NCI-H1417 (cell line): ENCODE data around the gene WDFY3.

Source experiments
- DNase-seq, 3 experiments: peaks; one replicate each; lab custom pipeline; 2025; lab: John Stamatoyannopoulos, UW

WDFY3 gene

DNA sequence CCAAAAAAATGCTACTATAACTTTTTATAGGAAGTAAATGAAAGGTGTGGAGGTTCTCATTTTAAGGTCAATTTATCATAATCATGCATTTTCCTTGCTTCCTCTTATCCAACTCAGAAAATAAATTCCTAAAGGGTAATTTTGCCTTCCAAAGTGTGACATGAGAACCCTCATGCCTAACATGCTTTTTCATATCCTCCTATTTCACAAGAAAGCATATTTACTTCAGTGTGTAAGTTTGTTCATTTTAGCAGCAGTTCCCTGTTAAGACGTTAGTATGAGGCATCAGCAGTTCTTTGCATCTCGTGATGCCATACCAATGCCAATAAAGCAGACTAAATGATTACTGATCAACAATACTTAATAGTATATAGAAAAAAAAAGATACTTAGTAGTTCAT, 18.4 kb downstream of the WDFY3 start:
- DNase-seq, result no peak

DNA sequence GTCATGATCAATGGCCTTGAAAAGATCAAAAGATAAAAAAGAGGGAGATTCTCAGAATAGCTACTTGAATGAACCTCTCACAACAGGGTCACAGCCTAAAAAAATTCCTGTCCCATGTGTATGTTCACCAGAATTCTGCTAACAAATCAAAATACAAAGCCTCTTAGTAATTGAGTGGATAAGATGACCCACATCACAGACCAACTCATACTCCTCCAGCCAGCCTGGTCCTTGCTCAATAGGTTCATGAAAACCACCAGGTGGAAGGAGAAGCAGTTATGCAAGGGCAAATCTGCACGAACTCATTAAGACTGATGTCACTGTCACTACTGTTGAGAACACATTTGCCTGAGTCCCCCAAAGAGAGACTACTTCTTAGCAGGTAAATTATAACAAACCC, 21.5 kb downstream of the WDFY3 start:
- DNase-seq, result no peak

DNA sequence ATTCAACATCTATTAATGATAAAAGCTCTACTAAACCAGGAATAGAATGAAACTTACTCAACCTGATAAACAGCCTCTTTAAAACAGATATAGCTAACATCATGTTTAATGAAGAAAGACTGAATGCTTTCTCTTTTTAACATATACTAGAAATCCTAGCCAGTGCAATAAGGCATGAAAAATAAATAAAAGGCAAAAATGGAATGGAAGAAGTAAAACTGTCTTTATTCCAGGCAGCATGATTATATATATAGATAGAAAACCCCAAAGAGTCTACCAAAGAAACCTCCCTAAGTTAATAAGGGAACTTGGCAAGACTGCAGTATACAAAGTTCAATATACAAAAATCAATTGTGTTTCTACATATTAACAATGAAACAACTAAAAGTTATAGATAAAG, 25.5 kb downstream of the WDFY3 start:
- DNase-seq, result no peak

DNA sequence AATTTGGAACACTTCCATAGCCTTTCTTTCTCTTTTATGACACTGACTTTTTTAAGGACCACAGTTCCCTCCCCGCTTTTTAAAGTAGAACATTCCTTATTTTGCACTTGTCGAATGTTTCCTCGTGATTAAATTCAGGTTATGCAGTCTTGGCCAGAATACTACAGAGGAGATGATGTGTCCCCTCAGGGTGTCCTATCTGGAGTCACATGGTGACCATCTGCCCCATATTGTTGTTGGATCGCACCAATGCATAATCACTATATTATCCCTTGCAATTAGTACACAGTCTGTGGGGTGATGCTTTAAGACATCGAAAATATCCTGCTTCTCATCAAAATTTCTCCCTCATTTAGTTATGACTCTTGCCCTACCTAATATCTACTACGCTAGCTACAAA, 27.4 kb downstream of the WDFY3 start:
- no peak for DNase-seq

DNA sequence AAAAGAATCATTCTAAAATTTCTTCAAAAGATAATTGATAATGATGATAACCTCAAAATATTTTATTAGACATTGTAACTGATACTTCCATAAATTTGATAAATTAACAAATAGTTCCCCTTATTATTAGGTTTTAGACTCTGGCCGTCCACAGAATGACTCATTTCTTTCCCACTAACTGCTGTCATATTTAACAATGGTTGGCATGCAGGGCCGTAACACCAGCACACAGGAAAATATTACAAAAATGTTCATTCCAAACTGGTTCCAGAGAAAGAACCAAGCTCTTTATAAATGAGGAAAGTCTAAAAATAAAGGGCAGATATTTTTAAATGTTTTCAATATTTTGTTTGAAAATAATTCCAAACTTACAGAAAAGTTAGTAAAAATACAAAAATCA, 28.2 kb downstream of the WDFY3 start:
- DNase-seq, result no peak

DNA sequence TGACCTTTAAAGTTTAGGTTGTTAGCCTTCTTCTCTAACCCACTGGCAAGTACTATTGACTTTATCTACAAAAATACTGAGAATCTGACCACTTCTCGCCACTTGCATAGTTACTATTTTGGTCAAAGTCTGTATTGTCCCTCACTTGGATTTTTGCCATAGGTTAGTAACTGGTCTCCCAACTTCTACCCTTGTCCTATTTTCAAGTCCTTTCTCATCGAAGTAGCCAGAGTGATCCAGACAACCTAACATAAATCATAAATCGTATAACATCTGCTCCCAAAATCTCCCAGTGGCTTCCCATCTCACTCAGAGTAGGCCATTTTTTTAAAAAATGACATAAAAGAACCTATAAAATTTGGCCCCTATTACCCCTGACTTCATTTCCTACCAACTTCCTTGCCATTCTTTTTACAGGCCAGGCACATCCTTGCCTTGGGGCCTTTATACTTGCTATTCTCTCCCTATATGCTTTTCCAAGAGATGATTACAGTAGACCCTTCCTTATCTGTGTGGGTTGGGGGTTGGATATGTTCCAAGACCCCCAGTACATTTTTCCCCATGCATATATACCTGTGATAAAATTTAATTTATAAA, 29.0 kb downstream of the WDFY3 start:
- no peak for DNase-seq

DNA sequence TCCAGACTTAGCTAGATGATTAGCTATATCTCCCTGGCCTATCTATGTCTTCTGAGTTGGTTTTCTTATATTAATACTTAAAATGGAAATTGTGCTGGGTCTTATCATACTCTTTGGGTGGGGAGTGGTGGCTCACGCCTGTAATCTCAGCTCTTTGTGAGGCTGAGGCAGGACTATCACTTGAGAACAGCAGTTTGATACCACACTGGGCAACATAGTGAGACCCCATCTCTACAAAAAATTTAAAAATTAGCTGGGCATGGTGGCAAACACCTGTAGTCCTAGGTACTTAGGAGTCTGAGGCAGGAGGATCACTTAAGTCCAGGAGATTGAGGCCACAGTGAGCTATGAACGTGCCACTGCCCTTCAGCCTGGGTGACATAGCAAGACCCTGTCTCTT, 30.4 kb downstream of the WDFY3 start:
- no peak for DNase-seq

DNA sequence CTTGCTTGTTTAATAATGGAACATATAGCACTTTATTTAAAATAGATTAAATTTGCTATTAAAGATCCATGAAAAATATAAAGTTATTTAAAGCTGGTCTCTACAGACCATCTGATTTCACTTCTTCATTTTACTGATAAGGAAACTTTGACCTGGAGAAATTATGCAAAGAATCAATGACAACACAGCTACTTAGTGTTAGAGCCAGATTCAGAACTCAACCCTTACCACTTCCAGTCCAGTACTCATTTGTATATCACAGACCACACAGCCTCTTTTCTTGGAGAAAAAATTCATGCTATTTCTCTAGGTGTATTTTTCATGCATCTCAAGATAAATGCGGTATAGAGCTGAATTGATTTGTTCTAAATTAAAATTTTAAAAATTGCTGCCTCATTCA, 34.0 kb downstream of the WDFY3 start:
- no peak for DNase-seq

DNA sequence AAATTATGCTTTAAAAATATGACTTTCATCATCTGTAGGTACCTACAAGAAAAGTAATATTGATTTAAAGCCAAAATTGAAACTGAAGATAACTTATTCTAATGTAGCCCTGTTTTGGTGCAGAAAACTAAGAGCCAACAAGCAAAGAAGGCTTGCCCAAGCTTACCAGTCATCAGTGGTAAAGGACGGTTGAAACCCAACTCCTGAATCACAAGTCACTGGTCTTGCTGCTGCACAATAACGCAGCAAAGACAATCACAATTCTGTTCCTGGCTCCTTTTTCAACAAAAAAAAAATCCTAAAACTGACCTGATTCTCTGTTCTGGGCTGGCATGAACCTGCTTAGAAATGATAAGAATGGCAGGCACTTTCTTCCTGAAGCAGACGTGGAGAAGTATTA, 34.5 kb downstream of the WDFY3 start:
- DNase-seq, result no peak

DNA sequence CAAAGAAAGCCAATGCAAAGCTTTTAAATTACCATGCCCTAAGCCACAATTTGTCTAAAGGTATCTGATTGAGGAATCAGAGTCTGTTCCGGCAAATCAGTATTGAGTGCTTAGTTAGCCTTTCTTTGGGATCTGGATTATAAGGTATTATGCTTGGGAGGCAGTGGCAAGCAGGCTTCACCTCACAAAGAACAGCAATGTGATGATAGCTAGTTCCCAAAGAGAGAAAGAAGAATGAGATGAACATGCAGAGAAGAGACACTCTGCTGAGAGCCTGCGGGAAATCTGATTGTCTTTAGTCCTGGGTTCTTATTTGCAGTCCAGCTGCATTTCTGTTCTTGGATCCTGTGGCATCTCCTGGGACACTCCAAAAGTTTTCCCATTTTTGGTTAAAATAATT, 35.2 kb downstream of the WDFY3 start:
- DNase-seq, result no peak

DNA sequence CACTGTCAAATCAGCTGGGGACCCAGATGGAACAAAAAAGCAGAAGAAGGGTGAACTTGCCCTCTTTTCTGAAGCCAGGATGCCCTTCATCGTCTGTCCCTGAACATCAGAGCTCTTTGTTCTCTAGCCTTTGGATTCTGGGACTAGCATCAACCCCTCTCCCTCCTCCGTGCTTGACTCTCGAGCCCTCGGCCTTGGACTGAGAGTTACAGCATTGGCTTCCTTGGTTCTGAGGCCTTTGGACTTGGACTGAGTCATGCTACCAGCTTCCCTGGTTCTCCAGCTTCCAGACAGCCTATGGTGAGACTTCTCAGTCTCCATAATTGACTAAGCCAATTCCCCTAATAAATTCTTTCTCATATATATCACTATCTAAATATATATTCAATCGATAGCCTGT, 38.4 kb downstream of the WDFY3 start:
- no peak for DNase-seq

DNA sequence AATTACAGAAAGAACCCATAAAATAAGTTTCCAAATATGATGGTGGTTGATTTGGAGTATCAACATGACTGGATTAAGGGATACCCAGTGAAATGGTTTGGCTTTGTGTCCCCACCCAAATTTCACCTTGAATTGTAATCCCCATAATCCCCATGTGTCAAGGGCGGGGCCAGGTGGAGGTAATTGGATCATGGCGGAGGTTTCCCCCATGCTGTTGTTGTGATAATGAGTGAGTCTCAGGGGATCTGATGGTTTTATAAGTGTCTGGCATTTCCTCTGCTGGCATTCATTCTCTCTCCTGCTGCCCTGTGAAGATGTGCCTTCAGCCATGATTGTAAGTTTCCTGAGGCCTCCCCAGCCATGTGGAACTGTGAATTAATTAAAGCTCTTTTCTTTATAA, 39.1 kb downstream of the WDFY3 start:
- DNase-seq, result no peak

DNA sequence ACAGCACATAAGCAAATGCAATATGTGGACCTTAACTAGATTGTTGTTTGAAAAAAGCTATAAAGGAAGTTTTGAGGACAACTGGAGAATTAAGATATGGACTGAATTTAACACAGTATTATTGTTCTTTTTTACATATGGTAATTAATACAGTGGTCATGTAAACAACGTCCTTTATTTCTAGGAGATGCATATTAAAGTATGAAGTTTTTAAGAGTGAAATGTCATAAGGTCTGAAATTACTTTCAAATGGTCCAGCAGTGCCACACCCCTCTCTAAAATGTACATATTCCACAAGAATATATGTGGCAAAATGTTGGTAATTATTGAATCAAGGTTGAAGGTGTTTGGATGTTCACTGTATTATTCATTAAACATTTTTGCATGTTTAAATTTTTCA, 40.9 kb downstream of the WDFY3 start:
- DNase-seq, result no peak

DNA sequence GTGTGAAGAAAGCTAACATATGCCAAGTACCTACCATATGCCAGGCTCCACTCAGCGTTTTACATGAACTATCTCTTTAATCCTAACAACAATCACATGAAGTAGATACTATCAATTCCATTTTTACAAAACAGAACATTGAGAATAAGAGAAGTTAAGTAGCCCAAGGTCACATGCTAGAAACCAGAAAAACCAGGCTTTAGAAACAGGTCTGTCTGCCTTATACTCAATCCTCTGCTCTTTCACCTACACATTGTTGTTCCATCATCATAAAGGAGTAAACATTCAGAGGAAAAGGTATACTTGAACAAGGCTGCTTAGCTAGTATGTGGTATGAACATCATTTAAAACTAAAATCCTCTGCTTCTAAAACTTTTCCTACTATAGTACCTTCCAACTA, 42.1 kb downstream of the WDFY3 start:
- no peak for DNase-seq

DNA sequence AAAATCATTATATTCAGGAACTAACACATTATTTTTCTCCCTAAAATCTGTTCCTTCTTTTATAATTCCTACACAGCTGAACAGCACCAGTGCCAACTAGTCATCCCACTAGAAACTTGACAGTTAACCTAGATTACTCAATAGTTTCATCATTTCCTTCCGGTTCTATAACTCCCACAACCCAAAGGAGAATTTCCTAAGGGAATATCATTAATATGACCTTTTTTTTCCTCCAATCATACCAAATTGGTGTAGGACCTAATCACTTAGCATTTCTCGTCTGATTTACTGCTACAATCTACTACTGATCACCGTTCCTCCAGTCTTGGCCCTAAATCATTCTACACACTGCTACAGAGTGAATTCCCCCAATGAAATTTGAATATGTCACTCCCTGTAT, 45.9 kb downstream of the WDFY3 start:
- DNase-seq, result no peak

DNA sequence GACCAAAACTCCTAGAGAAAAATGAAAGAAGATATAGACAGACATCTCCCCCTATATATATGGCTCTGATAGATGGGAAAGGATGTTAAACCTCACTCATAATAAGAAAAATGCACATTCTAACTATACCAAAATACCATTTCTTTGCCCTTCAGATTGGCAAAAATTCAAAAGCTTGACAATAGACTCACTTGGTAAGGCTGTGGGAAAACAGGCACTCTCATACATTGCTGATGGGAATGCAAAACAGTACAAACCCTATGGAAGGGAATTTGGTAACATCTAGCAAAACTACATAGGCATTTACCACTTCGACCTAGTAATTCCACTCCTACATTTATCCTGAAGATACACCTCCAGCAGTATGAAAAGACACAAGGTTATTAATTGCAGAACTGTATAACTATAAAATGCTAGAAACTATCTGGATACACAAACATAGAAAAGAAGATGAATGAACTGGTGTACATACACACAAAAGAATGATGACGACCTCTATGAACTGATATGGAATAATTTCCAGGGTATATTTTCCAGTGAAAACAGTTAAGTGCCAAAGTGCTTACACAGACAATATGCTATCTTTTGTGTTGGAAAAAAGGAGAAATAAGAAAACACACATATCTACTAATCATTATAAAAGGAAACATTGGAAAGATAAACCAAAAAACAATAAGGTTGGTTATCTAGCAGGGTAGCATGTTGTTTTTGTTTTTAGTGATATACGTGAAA, 48.5 kb downstream of the WDFY3 start:
- DNase-seq, result no peak

DNA sequence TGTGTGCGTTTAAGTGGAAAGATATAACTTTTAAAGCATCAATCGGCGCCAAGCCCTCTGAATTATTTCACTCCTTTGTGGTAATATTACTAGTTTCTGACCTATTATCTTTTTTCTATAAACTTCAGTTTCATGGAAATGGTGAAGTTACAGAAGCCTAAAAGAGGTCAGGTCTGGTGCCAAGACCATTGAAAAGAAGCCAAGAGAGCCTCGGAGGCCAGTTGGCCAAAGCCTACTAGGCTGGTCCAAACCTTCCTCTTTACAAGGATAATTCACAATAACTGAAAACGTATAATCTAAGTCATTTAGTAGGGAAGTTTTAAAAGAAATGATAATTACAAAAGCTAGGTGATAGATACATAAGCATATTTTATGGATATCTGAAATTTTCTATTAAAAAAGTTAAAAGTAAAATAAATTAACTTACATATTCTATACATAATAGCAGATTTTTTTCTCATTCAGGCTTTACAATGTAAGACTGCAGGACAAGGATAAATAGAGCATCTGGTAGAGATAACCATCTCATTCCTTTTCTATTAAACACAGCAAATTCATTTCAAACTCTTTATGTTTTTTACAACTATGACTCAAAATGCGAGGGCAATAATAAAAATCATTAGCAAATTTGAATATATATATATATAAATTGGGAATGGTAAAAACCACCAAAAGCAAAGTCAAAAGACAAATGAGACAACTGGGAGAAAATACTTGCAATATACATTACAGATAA, 49.2 kb downstream of the WDFY3 start:
- no peak for DNase-seq

DNA sequence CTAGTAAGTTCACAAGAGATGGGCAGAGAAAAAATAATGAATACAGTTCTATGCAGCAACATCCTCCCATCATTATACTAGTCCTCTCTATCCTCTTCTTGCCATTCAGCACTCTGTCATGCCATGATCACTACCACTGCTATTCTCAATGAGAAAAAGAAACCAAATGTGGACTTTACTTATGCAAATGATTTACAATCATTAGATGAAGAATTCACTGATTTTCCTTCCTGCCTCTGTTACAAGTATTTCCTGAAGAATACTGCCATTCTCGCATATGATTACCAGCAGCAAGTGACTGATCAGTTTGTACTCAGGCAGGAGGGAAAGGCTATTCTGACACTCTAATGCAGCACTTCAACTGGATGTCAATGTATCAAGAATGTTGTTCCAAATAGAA, 50.3 kb downstream of the WDFY3 start:
- DNase-seq, result no peak

DNA sequence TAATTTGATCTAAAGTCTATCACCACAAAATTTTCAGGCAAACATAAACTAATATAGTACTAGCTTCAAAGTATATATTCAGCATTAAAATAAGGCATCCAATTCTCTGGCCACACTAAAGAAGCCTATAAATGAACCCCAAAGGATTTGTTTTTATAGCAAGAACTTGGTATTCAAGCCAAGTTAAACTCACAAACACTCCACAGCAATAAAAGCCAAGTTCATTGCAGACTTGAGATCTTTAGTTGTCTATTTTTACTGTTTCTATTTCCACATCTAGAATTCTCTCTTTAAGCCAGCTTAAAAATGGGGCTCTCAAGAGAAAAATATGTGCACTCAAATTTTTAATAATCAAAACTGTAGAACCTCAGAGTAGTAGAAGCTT, 51.1 kb downstream of the WDFY3 start:
- DNase-seq, result no peak

DNA sequence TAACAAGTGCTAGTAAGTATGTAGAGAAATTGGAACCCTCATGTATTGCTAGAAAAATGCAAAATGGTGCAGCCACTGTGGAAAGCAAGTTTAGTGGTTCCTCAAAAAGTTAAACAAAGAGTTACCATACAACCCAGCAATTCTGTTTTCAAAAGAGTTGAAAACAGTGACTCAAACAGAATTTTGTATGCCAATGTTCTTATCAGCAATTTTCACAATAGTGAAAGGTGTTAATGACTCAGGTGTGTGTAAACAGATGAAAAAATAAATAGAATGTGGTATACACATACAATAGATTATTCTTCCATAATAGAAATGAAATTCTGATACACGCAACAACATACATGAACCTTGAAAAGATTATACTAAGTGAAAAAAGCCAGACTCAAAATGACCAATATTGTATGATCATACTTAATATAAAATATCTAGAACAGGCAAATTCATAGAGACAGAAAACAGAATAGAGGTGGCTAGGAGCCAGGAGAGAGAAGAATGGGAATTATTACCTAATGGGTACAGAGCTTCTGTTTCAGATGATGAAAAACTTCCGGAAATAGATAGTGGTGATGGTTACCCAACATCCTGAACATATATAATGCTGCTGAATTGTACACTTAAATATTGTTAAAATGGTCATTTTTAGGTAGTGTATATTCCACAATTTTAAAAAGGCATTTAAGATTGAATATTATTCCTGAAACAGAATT, 51.6 kb downstream of the WDFY3 start:
- DNase-seq, result no peak

DNA sequence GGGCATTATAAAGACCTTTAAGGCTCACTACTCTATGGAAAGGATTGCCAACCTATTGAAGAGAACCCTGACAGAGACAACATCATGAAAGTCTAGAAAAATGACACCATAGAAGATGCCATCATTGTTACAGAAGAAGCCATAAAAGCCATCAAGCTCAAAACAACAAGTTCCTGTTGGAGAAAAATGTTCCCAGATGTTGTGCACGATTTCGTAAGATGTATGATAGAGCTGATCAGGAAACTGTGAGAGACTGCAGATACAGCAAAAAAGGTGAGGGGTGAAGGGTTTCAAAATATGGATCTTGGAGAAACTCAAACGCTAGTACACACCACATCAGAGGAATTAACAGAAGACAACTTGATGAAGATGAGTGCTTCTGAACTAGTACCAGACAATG, 53.3 kb downstream of the WDFY3 start:
- no peak for DNase-seq

DNA sequence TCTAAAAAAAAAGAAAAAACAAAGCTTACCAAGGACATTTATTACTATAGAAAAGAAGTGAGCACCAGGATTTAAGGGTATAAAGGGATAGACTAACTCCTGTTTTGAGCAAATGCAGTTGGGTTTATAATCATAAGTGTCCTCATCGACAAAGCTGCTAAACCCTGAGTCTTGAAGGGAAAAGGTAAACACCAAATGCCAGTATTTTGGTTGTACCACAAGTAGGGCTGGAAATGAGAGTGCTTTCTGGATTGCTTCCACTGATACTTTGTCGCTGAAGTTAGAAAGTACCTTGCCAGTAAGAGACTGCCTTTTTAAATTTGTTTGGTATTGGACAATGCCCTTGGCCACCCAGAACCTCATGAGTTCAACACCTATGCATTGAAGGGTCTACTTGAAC, 53.7 kb downstream of the WDFY3 start:
- no peak for DNase-seq

DNA sequence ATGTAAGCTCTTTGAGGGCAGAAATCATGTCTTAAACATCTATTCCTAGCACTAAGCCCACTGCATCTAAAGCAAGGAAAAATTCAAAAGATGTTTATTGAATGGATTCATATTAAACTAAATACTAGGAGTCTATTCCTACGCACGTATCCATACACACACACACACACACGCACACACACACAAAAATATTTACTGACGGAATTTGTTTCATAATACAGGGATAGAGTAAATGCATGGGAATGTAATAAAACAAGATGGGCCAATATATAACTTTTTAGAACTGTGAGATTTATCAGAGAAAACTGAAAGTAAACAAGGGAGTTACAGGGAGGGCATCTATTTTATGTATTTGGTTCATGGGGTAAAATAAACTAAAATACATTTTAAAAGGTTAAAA, 57.6 kb downstream of the WDFY3 start:
- DNase-seq, result no peak
